ENCODE data around the gene WHRN.

The WHRN gene

GRCh38 chr9:114414346-114414745 lies 90.9 kb downstream of the WHRN start:
- DNase-seq: no peak

- no peak for DNase-seq
Observed at GRCh38 chr9:114413861-114414301, 91.4 kb downstream of the WHRN start.

- DNase-seq: no peak
Observed at GRCh38 chr9:114412048-114412683, 93.1 kb downstream of the WHRN start.

- DNase-seq: no peak
Observed at GRCh38 chr9:114411452-114411851, 93.8 kb downstream of the WHRN start.

GRCh38 chr9:114410910-114411309 lies 94.4 kb downstream of the WHRN start:
- no peak for DNase-seq

GRCh38 chr9:114409842-114410241 lies 95.4 kb downstream of the WHRN start:
- no peak for DNase-seq

GRCh38 chr9:114409103-114409780 lies 96.0 kb downstream of the WHRN start:
- no peak for DNase-seq

- no peak for DNase-seq
Observed at GRCh38 chr9:114408645-114409044, 96.6 kb downstream of the WHRN start.

GRCh38 chr9:114407889-114408288 lies 97.4 kb downstream of the WHRN start:
- DNase-seq: no peak

GRCh38 chr9:114406441-114406840 lies 98.8 kb downstream of the WHRN start:
- DNase-seq: no peak

GRCh38 chr9:114405294-114406034 lies 99.8 kb downstream of the WHRN start:
- no peak for DNase-seq

GRCh38 chr9:114404531-114404930 lies 100.7 kb downstream of the WHRN start:
- no peak for DNase-seq

GRCh38 chr9:114403153-114403756 lies 102.0 kb downstream of the WHRN start:
- DNase-seq: no peak

GRCh38 chr9:114401344-114401743 lies 103.9 kb downstream of the WHRN start:
- no peak for DNase-seq

- no peak for DNase-seq
Observed at GRCh38 chr9:114400772-114401171, 104.5 kb downstream of the WHRN start.

- DNase-seq: no peak
Observed at GRCh38 chr9:114400219-114400618, 105.1 kb downstream of the WHRN start.

GRCh38 chr9:114399381-114399780 lies 105.9 kb downstream of the WHRN start:
- no peak for DNase-seq

GRCh38 chr9:114397848-114398605 lies 107.2 kb downstream of the WHRN start:
- peak; percentile 36 for DNase-seq

- DNase-seq: no peak
Observed at GRCh38 chr9:114397219-114397847, 107.9 kb downstream of the WHRN start.

- no peak for DNase-seq
Observed at GRCh38 chr9:114396558-114397218, 108.6 kb downstream of the WHRN start.

- DNase-seq: no peak
Observed at GRCh38 chr9:114395768-114396167, 109.5 kb downstream of the WHRN start.

GRCh38 chr9:114395334-114395617 lies 110.0 kb downstream of the WHRN start:
- no peak for DNase-seq
